ENCODE measurements around the gene BRD3OS. TPM values are rescaled to one million over a fixed set of nuclear protein-coding genes. Genes with fewer than 3 reads are reported as not detected.

The BRD3OS gene
- polyA plus RNA-seq, 1 experiment, result 23.5 TPM

DNA sequence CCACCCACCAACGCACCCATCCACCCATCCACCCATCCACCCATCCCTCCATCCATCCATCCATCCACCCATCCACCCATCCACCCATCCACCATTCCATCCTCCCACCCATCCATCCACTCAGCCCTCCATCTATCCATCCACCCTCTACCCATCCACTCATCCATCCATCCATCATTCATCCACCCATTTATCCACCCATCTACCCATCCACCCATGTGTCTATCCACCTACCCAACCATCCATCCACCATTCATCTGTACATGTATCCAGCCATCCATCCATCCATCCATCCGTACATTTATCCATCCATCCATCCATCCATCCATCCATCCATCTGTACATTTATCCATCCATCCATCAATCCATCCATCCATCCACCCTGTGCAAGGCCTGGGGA is 22.0 kb upstream of the BRD3OS start:
- ChIA-PET POLR2A (no interaction called here), CTCF (interaction anchor here (1.5 to 5.5 kb wide), 2 partner anchors 9 kb away, joined by 4 to 39 read pairs; no protein-coding TSS in a partner anchor)
- DNase-seq (ENCODE audit: low read depth), result no peak
- TF ChIP-seq, protein P1, sequence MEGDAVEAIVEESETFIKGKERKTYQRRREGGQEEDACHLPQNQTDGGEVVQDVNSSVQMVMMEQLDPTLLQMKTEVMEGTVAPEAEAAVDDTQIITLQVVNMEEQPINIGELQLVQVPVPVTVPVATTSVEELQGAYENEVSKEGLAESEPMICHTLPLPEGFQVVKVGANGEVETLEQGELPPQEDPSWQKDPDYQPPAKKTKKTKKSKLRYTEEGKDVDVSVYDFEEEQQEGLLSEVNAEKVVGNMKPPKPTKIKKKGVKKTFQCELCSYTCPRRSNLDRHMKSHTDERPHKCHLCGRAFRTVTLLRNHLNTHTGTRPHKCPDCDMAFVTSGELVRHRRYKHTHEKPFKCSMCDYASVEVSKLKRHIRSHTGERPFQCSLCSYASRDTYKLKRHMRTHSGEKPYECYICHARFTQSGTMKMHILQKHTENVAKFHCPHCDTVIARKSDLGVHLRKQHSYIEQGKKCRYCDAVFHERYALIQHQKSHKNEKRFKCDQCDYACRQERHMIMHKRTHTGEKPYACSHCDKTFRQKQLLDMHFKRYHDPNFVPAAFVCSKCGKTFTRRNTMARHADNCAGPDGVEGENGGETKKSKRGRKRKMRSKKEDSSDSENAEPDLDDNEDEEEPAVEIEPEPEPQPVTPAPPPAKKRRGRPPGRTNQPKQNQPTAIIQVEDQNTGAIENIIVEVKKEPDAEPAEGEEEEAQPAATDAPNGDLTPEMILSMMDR (IDR thresholded peaks at IDR 0.05; ENCODE audit: insufficient read depth, low read depth, low read length), result no peak
- Histone ChIP-seq H3K36me3 (ENCODE audit: control insufficient read depth, insufficient read depth, low read length) (no peaks in the 10 kb centered on the region), H3K27me3 (ENCODE audit: control insufficient read depth, insufficient read depth, low read length) (no peaks in the 10 kb centered on the region), H3K4me3 (ENCODE audit: low read depth, low read length) (no peak overlapping the region)

DNA sequence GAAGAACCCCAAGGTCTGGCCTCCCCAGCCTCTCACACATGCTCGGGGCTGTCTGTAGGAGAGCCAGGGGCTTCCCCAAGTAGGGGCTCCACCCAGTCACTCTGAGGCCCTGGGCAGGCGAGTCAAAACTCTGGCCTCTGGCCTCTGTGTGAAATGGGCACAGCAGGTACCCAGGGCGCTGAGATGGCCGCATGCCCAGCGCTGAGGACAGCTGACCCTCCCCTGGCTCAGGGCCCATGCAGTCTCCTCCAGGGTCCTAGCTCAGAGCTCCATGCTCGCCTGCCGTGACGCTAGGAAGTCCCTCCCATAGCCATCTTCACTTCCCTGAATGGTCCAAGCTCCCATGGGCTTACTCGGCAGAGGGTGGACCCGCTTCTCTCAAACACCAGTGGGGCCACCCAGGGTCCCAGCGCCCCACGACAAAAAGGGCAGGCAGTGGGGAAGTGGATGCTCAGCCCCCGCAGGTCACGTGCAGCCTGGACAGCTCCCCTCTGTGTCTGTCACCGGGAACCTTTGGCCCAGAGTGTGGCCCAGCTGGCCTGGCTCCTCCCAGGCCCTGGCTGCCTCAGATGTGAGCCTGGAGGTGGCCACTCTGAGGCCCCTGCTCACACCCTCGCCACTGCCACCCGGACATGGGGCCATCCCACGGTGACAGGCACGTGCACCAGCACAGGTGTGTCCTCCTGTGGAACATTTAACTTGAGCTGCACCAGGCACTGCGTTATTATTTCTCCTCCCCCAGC is 21.0 kb upstream of the BRD3OS start:
- CTCF ChIA-PET, result interaction anchor here (5.5 kb wide), 1 partner anchor 10 kb away, joined by 39 read pairs; no protein-coding TSS in a partner anchor

DNA sequence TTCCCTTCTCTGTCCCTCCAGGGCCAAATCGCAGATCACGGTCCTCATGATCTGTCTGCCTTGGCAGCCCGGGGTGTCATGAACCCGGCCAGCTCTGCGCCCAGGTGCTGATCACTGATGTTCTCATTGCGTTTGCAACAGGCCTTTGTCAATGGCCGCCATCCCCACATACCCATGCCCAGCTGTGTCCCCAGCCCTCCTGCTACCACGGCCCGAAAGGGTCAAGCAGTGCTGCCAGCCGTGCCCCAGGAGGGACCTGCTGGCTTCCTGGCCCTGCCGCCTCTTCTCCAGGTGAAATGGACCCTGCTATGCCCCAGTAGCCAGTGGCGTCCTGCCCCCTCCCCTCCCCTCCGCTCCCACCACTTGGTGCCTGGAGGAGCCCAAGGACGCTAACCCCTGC is 20.4 kb upstream of the BRD3OS start:
- H3K36me3 ChIP-seq (ENCODE audit: control insufficient read depth, insufficient read depth, low read length), result no peaks in the 10 kb centered on the region
- no peaks in the 10 kb centered on the region for H3K27me3 ChIP-seq (ENCODE audit: control insufficient read depth, insufficient read depth, low read length)
- POLR2A ChIA-PET, result no interaction called here
- no peak for DNase-seq (ENCODE audit: low read depth)
- CTCF ChIA-PET, result interaction anchor here (5.5 kb wide), 1 partner anchor 11 kb away, joined by 39 read pairs; no protein-coding TSS in a partner anchor
- TF ChIP-seq, protein P1 (IDR thresholded peaks at IDR 0.05; ENCODE audit: insufficient read depth, low read depth, low read length), result no peak
- H3K4me3 ChIP-seq (ENCODE audit: low read depth, low read length), result no peak overlapping the region

More for the DNA sequence above, 21.0 kb upstream of the BRD3OS start:
- no peak overlapping the region for H3K4me3 ChIP-seq (ENCODE audit: low read depth, low read length)
- DNase-seq (ENCODE audit: low read depth), result no peak
- no peaks in the 10 kb centered on the region for H3K36me3 ChIP-seq (ENCODE audit: control insufficient read depth, insufficient read depth, low read length)
- POLR2A ChIA-PET, result no interaction called here
- H3K27me3 ChIP-seq (ENCODE audit: control insufficient read depth, insufficient read depth, low read length), result no peaks in the 10 kb centered on the region
- TF ChIP-seq, protein P1 (IDR thresholded peaks at IDR 0.05; ENCODE audit: insufficient read depth, low read depth, low read length), result no peak

DNA sequence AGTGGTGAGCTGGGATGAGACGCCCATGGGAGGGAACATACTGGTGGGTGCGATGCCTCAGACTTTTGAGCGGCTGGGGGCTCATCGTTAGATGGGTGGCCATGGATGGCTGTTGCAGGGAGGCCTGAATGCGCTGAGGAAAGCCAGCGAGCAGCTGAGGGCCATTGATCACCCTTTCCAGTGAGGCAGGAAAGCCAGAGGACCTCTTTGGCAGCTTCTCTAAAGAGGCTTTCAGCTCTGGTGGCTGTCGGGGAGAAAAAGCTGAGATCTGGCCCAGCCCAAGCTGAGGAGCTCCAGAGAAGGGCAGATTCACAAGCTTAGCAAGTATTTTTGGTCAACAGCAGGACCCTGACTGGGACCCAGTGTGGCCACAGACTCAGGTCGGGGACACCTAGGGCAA is 19.9 kb upstream of the BRD3OS start:
- DNase-seq (ENCODE audit: low read depth), result no peak
- Histone ChIP-seq H3K4me3 (ENCODE audit: low read depth, low read length) (no peak overlapping the region), H3K27me3 (ENCODE audit: control insufficient read depth, insufficient read depth, low read length) (no peaks in the 10 kb centered on the region), H3K36me3 (ENCODE audit: control insufficient read depth, insufficient read depth, low read length) (no peaks in the 10 kb centered on the region)
- ChIA-PET CTCF (interaction anchor here (5.5 kb wide), 1 partner anchor 11 kb away, joined by 39 read pairs; no protein-coding TSS in a partner anchor), POLR2A (interaction anchor here (0.6 kb wide), 1 partner anchor 218 kb away, joined by 4 read pairs; no protein-coding TSS in a partner anchor)
- TF ChIP-seq, protein P1 (IDR thresholded peaks at IDR 0.05; ENCODE audit: insufficient read depth, low read depth, low read length), result no peak

DNA sequence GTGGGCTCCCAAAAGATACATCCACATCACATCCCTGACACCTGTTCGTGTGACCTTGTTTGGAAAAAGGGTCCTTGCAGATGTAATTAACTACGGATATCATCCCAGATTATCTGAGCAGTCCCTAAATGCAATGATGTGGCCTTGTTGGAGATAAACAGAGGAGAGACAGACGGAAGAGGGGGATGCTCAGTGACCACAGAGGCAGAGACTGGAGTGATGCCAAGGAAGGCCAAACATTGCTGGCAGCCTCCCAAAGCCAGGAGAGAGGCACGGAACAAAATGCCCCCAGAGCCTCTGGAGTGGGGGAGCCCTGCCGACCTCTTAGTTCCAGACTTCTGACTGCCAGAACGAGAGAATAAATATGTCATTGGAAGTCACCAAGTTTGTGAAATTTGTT is 18.1 kb upstream of the BRD3OS start:
- Histone ChIP-seq H3K27me3 (ENCODE audit: control insufficient read depth, insufficient read depth, low read length) (no peaks in the 10 kb centered on the region), H3K4me3 (ENCODE audit: low read depth, low read length) (no peak overlapping the region), H3K36me3 (ENCODE audit: control insufficient read depth, insufficient read depth, low read length) (no peaks in the 10 kb centered on the region)
- no peak for DNase-seq (ENCODE audit: low read depth)
- TF ChIP-seq, protein P1 (IDR thresholded peaks at IDR 0.05; ENCODE audit: insufficient read depth, low read depth, low read length), result no peak
- ChIA-PET CTCF (interaction anchor here (0.7 to 5.5 kb wide), 2 partner anchors 13 to 390 kb away, joined by 3 to 39 read pairs; no protein-coding TSS in a partner anchor), POLR2A (no interaction called here)

Data from BJ (cell line).